Vagina (tissue), 2 donors: ENCODE data around the gene HMX2.

ENCODE experiments used
- POLR2A ChIP-seq, 2 donors: fragments of 450-650 bp; IDR thresholded peaks; one replicate each; pipeline ENCODE4 v1.6.1; 2017; ENCODE audit warnings: antibody characterized with exemption in 2 of 2, mild to moderate bottlenecking in 2 of 2, moderate library complexity in 2 of 2
- POLR2AphosphoS5 ChIP-seq, 2 donors: sonication (generic); formaldehyde crosslinking; IDR thresholded peaks; one replicate each; pipeline ENCODE4 v1.9.0; 2017; ENCODE audit warnings: antibody characterized with exemption in 2 of 2, mild to moderate bottlenecking in 2 of 2, low read depth in 1 of 2; ENCODE audit not compliant: insufficient read depth in 1 of 2
- TF ChIP-seq, protein P1 (sequence below), 3 experiments: fragments of 450-650 bp in 2 of 3; fragments of 200-600 bp in 1 of 3; sonication (generic) in 1 of 3; IDR thresholded peaks; one replicate each; pipeline ENCODE4 v1.5.1; 2017 to 2019; ENCODE audit warnings: antibody characterized with exemption in 3 of 3, mild to moderate bottlenecking in 2 of 3, moderate library complexity in 2 of 3

DNA sequence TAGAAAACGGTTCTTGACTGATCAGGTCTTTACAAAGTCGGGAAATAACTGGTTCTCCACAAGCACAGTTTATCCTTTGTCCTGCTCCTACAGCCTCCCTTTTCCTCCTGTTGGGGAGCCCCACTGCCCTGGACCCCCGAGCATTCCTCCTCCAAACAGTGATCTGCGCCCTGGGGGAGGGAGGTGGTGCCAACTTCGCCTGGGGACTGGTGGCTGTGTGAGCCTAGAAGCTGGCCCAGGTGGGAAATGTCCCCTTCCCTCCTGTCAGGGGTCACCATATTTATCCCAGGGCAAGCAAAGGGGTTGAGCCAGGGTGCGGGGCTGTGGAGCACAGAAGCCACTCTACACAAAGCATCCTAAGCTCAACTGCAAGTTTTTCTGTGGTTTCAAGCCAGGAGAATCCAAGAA is 6.9 kb upstream of the HMX2 start:
- TF ChIP-seq, protein P1, sequence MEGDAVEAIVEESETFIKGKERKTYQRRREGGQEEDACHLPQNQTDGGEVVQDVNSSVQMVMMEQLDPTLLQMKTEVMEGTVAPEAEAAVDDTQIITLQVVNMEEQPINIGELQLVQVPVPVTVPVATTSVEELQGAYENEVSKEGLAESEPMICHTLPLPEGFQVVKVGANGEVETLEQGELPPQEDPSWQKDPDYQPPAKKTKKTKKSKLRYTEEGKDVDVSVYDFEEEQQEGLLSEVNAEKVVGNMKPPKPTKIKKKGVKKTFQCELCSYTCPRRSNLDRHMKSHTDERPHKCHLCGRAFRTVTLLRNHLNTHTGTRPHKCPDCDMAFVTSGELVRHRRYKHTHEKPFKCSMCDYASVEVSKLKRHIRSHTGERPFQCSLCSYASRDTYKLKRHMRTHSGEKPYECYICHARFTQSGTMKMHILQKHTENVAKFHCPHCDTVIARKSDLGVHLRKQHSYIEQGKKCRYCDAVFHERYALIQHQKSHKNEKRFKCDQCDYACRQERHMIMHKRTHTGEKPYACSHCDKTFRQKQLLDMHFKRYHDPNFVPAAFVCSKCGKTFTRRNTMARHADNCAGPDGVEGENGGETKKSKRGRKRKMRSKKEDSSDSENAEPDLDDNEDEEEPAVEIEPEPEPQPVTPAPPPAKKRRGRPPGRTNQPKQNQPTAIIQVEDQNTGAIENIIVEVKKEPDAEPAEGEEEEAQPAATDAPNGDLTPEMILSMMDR (IDR thresholded peaks at IDR 0.05): no peak
- TF ChIP-seq POLR2AphosphoS5 (IDR thresholded peaks at IDR 0.05; ENCODE audit: insufficient read depth in 1 of 2, low read depth in 1 of 2): no peak
- TF ChIP-seq POLR2A (IDR thresholded peaks at IDR 0.05): no peak
